Uterus (tissue), 4 donors: ENCODE results near the gene CELA3B. TPM values are rescaled to one million over a fixed set of nuclear protein-coding genes. Genes with fewer than 3 reads are reported as not detected.

Experiments used
- DNase-seq, 2 donors: peaks; one replicate each; pipeline ENCODE4 v3.0.0-alpha.2; 2019 to 2020
- H3K27ac ChIP-seq, 2 donors: fragments of 200-600 bp; sonication (generic); 1 replicate in 1 of 2; 2 replicates in 1 of 2; pipeline ENCODE4 v1.5.1; 2016 to 2018
- H3K27me3 ChIP-seq, 2 donors: fragments of 200-600 bp; sonication (generic); one replicate each; pipeline ENCODE4 v1.5.1; 2018 to 2019; ENCODE audit warnings: control low read depth in 1 of 2
- H3K36me3 ChIP-seq, 2 donors: fragments of 200-600 bp; sonication (generic); one replicate each; pipeline ENCODE4 v1.5.1; 2019; ENCODE audit warnings: control low read depth in 1 of 2
- H3K4me1 ChIP-seq, 2 donors: fragments of 200-600 bp; sonication (generic); one replicate each; pipeline ENCODE4 v1.5.1; 2018 to 2019; ENCODE audit warnings: control low read depth in 1 of 2
- H3K4me3 ChIP-seq, 2 donors: fragments of 200-600 bp; sonication (generic); 1 replicate in 1 of 2; 2 replicates in 1 of 2; pipeline ENCODE4 v1.5.1; 2018 to 2019; ENCODE audit warnings: mild to moderate bottlenecking in 1 of 2
- H3K9me3 ChIP-seq, 2 donors: fragments of 200-600 bp; sonication (generic); one replicate each; pipeline ENCODE4 v1.5.1; 2019; ENCODE audit warnings: control low read depth in 1 of 2
- POLR2A ChIP-seq, 2 donors: fragments of 450-650 bp; IDR thresholded peaks; one replicate each; pipeline ENCODE4 v1.6.1; 2016; ENCODE audit warnings: antibody characterized with exemption in 2 of 2, mild to moderate bottlenecking in 1 of 2, moderate library complexity in 1 of 2
- intact Hi-C: fragments of 100-400 bp; cut with DNase I; formaldehyde crosslinking; loops from one replicate; pipeline ENCODE4 v1.15.1; 2023; ENCODE audit warnings: low total_unique reads
- total RNA-seq, 4 donors: library from RNA; depleted of rRNA in 3 of 4; stranded (reverse); fragments of >200 nt in 3 of 4; gene quantifications; one replicate each; pipeline versions ENCODE4 v1.1.0 to v1.2.4, GENCODE V29; 2014 to 2023
- TF ChIP-seq, protein P1 (sequence below), 4 experiments: fragments of 200-600 bp in 2 of 4; fragments of 450-650 bp in 2 of 4; sonication (generic) in 2 of 4; IDR thresholded peaks; one replicate each; pipeline ENCODE4 v1.5.1; 2016 to 2019; ENCODE audit warnings: antibody characterized with exemption in 4 of 4, mild to moderate bottlenecking in 2 of 4, moderate library complexity in 1 of 4
- donor health status: DM: yes; HTN: yes; CAD: no.

Gene CELA3B
- total RNA-seq, 4 donors from 2014 or later, result 0.35 TPM; not detected in 3

DNA sequence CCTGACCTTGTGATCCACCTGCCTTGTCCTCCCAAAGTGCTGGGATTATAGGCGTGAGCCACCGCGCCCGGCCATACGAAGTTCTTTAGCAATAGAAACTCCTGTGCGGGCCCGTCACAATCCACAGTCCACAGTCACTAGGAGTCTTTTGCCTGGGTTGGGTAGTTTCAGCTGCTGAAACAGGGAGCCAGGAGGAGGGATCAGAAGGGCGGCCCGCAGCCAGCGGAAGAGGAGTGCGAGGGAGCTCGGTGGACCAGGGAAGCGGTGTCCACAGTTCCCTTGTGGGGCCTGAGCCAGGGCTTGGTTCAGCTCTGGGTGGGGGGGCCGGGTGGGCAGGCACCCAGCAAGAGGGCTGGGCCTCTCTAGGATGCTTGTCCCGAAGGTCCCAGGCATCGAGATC lies 21.8 kb upstream of the CELA3B start:
- no peak overlapping the region for H3K4me3 ChIP-seq
- DNase-seq, result peak in 1 of 2 donors; percentile 80
- intact Hi-C loops, result no loop called here
- H3K27me3 ChIP-seq, result no peaks in the 10 kb centered on the region
- no peaks in the 10 kb centered on the region for H3K36me3 ChIP-seq
- TF ChIP-seq POLR2A (IDR thresholded peaks at IDR 0.05), result no peak
- TF ChIP-seq, protein P1, sequence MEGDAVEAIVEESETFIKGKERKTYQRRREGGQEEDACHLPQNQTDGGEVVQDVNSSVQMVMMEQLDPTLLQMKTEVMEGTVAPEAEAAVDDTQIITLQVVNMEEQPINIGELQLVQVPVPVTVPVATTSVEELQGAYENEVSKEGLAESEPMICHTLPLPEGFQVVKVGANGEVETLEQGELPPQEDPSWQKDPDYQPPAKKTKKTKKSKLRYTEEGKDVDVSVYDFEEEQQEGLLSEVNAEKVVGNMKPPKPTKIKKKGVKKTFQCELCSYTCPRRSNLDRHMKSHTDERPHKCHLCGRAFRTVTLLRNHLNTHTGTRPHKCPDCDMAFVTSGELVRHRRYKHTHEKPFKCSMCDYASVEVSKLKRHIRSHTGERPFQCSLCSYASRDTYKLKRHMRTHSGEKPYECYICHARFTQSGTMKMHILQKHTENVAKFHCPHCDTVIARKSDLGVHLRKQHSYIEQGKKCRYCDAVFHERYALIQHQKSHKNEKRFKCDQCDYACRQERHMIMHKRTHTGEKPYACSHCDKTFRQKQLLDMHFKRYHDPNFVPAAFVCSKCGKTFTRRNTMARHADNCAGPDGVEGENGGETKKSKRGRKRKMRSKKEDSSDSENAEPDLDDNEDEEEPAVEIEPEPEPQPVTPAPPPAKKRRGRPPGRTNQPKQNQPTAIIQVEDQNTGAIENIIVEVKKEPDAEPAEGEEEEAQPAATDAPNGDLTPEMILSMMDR (IDR thresholded peaks at IDR 0.05), result no peak
- H3K4me1 ChIP-seq, result no peaks in the 10 kb centered on the region
- H3K9me3 ChIP-seq, result no peaks in the 10 kb centered on the region
- H3K27ac ChIP-seq, result peak overlapping the region; percentile 78 to 81

DNA sequence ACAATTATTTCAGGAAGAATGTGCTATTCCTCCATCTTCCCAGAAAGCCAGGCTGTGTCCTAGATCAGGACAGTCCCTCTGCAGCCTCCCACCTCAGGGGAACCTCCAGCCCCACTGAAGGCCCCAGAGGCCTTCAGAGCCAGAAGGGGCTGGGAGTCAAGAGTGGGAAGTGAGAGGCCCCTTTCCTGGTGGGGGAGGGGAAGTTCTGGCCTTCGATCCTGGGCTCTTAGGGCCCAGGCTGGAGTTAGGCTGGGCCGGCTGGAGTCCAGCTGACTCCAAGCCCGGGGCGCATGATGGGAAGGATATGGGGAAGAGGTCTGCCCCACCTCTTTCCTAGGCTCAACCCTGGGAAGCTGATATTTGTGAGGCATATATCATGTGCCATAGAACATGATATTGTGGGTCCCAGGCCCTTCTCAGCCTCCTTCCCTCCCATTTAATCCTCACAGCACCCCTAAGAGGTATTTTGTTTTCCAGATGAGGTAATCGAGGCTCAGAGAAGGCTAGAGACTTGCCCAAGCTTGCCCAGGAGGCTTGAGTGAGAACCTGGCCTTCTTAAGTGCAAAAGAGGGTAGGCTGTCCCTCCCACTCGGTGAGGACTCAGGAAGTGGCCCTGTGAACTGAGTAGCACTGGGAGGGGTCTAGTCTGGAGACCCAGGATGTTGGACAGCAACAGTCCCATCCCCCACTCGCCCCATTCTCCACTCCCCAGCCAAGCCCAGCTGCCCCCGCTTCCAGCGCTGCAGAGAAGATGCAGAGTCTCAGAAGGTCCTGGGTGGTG lies 21.1 kb upstream of the CELA3B start:
- peak overlapping the region; percentile 78 to 81 for H3K27ac ChIP-seq
- no peaks in the 10 kb centered on the region for H3K27me3 ChIP-seq
- TF ChIP-seq, protein P1 (IDR thresholded peaks at IDR 0.05), result no peak
- TF ChIP-seq POLR2A (IDR thresholded peaks at IDR 0.05), result no peak
- H3K4me3 ChIP-seq, result no peak overlapping the region
- intact Hi-C loops, result no loop called here
- DNase-seq, result peak in 1 of 2 donors; percentile 64
- no peaks in the 10 kb centered on the region for H3K36me3 ChIP-seq
- H3K9me3 ChIP-seq, result no peaks in the 10 kb centered on the region
- H3K4me1 ChIP-seq, result no peaks in the 10 kb centered on the region

- no peaks in the 10 kb centered on the region for H3K4me1 ChIP-seq
- intact Hi-C loops, result no loop called here
- H3K4me3 ChIP-seq, result no peak overlapping the region
- DNase-seq, result peak in 1 of 2 donors; percentile 45
- TF ChIP-seq, protein P1 (IDR thresholded peaks at IDR 0.05), result no peak
- TF ChIP-seq POLR2A (IDR thresholded peaks at IDR 0.05), result no peak
- H3K27ac ChIP-seq, result peak overlapping the region; percentile 78 to 81
- no peaks in the 10 kb centered on the region for H3K9me3 ChIP-seq
- H3K27me3 ChIP-seq, result no peaks in the 10 kb centered on the region
- no peaks in the 10 kb centered on the region for H3K36me3 ChIP-seq
Measured at GRCh38 chr1:21956720-21957552, 19.9 kb upstream of the CELA3B start.

DNA sequence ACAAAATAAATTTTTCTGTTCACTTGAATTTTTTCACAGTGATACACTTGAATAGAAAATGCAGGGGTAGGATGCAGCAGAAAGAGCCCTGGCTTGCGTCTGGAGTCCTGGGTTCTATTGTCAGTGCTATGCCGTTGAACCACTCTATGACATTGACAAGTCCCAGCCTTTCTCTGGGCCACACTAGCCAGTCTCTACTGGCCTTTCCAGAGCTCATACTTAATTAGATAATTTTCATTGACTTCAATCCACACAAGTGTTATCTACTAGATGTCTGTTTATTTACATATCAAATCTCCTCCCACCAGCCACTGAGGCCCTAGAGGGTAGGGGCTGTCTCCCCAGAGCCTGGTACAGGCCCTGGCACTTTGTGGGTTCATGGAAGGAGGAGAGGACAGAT lies 15.5 kb upstream of the CELA3B start:
- H3K27ac ChIP-seq, result no peak overlapping the region
- no peak overlapping the region for H3K4me3 ChIP-seq
- no peak for DNase-seq
- no peak for TF ChIP-seq POLR2A (IDR thresholded peaks at IDR 0.05)
- TF ChIP-seq, protein P1 (IDR thresholded peaks at IDR 0.05), result no peak
- intact Hi-C loops, result loop anchor here (10.0 kb wide), 1 partner anchor 97 kb away; no protein-coding TSS in a partner anchor
- no peaks in the 10 kb centered on the region for H3K36me3 ChIP-seq
- H3K4me1 ChIP-seq, result peaks cover 0 to 4% of the 10 kb centered on the region in 2 donors
- H3K27me3 ChIP-seq, result no peaks in the 10 kb centered on the region
- H3K9me3 ChIP-seq, result no peaks in the 10 kb centered on the region

GRCh38 chr1:21961799-21962198 lies 15.0 kb upstream of the CELA3B start:
- Histone ChIP-seq H3K4me3 (no peak overlapping the region), H3K36me3 (no peaks in the 10 kb centered on the region), H3K4me1 (peaks cover 0 to 4% of the 10 kb centered on the region in 2 donors), H3K27me3 (no peaks in the 10 kb centered on the region), H3K9me3 (no peaks in the 10 kb centered on the region), H3K27ac (no peak overlapping the region)
- TF ChIP-seq, protein P1 (IDR thresholded peaks at IDR 0.05), result no peak
- no peak for TF ChIP-seq POLR2A (IDR thresholded peaks at IDR 0.05)
- DNase-seq, result no peak
- intact Hi-C loops, result loop anchor here (10.0 kb wide), 1 partner anchor 97 kb away; no protein-coding TSS in a partner anchor
